ENCODE results near the gene SVOPL.

DNA sequence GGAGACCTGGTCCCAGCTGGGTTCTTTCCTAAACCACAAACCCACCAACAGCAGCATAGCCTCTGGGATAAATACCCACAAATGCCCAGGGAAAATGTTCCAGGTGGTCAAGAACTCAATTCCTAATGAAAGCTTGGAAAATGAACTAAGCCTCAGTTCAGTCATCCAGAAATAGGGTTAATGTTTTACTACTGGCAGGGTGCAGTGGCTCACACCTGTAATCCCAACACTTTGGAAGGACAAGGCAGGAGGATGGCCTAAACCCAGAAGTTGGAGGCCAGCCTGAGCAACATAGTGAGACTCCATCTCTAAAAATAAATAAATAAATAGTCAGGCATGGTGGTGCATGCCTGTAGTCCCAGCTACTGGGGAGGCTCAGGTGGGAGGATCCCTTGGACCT is 82.2 kb downstream of the SVOPL start:
- TF ChIP-seq, protein P1, sequence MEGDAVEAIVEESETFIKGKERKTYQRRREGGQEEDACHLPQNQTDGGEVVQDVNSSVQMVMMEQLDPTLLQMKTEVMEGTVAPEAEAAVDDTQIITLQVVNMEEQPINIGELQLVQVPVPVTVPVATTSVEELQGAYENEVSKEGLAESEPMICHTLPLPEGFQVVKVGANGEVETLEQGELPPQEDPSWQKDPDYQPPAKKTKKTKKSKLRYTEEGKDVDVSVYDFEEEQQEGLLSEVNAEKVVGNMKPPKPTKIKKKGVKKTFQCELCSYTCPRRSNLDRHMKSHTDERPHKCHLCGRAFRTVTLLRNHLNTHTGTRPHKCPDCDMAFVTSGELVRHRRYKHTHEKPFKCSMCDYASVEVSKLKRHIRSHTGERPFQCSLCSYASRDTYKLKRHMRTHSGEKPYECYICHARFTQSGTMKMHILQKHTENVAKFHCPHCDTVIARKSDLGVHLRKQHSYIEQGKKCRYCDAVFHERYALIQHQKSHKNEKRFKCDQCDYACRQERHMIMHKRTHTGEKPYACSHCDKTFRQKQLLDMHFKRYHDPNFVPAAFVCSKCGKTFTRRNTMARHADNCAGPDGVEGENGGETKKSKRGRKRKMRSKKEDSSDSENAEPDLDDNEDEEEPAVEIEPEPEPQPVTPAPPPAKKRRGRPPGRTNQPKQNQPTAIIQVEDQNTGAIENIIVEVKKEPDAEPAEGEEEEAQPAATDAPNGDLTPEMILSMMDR (IDR thresholded peaks at IDR 0.05) = no peak
- TF ChIP-seq POLR2A (IDR thresholded peaks at IDR 0.05) (no peak), POLR2AphosphoS5 (IDR thresholded peaks at IDR 0.05; ENCODE audit: insufficient read depth in 1 of 2, low read depth in 1 of 2) (no peak)
